Measurements from ENCODE around the gene ZC3H10. TPM values are rescaled to one million over a fixed set of nuclear protein-coding genes. Genes with fewer than 3 reads are reported as not detected.
"Not testable (repeated sequence)": the region's sequence is repeated elsewhere in the genome, so short reads cannot be mapped to it uniquely, and the experiment has no call there.

The ZC3H10 gene
- total and polyA plus RNA-seq, 2 of the 8 experiments (the other 6 are each of a cell fraction or from before 2014, with no cell fraction given) = 4.0 to 11.2 TPM

DNA sequence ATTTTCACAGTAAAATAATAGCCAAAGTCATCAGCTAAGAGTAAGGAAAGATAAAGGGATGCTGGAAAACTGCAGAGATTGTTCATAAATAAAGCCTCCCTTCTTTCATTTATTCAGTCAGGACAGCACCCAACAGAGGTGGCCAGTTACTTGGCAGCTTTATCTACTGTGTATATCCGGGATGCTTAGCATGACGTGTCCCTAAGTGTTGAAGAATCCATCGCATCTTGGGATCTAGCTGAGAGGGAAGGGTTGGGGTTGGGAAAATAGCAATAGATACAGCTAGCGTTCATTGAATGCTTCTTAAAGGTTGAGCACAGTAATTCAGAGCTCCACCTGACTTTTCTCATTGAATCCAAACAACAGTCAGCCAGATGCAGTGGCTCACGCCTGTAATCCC, 43.7 kb upstream of the ZC3H10 start (continued):
- TF ChIP-seq SUZ12 (IDR thresholded peaks at IDR 0.05; ENCODE audit: low read length) = no peak
- TF ChIP-seq PHF8 (conservative IDR thresholded peaks at IDR 0.05; ENCODE audit: low read depth, low read length) = no peak

DNA sequence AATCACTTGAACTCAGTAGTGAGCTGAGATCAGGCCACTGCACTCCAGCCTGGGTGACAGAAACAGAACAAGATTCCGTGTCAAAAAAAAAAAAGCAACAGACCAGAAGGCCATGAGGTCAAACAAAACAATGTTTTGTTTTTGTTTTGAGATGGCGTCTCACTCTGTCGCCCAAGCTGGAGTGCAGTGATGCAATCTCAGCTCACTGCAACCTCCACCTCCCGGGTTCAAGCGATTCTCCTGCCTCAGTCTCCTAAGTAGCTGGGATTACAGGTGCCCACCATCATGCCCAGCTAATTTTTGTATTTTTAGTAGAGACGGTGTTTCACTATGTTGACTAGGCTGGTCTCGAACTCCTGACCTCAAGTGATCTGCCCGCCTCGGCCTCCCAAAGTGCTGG, 40.1 kb upstream of the ZC3H10 start:
- Histone ChIP-seq H3K79me2 (ENCODE audit: control insufficient read depth in 1 of 2, insufficient read depth in 2 of 2, low read length in 2 of 2) (peaks cover 0 to 22% of the 10 kb centered on the region in 2 experiments; a peak in 2 of 4 replicates), H3K4me1 (replicated peaks in 1 of 4; ENCODE audit: control insufficient read depth in 3 of 4, insufficient read depth in 4 of 4, low read length in 3 of 4) (peaks cover 3 to 17% (median 11%) of the 10 kb centered on the region in 4 experiments)
- not testable (repeated sequence) for H2BK20ac ChIP-seq (ENCODE audit: low read length); DNase-seq (ENCODE audit: low read depth in 1 of 2, low spot score in 2 of 2); H3K18ac ChIP-seq (ENCODE audit: extremely low read depth, low read length); H3K9me3 ChIP-seq (ENCODE audit: insufficient read depth in 2 of 2, low read depth in 1 of 2, low read length in 1 of 2); H4K5ac ChIP-seq (ENCODE audit: insufficient read length, low read depth, low read length); H2BK15ac ChIP-seq (ENCODE audit: low read length); H4K91ac ChIP-seq (replicated peaks; ENCODE audit: insufficient read length, low read length); H2AK5ac ChIP-seq (ENCODE audit: low read depth, low read length); H3K4me3 ChIP-seq (ENCODE audit: extremely low read depth in 1 of 4, insufficient read depth in 2 of 4, low read depth in 3 of 4, low read length in 4 of 4); H3K56ac ChIP-seq (replicated peaks; ENCODE audit: insufficient read length, low read depth, low read length); H4K8ac ChIP-seq (ENCODE audit: extremely low read depth, insufficient read depth, low read length); H3K23me2 ChIP-seq (ENCODE audit: low read depth, low read length); H3K4me2 ChIP-seq (ENCODE audit: insufficient read depth in 1 of 2, low read depth in 2 of 2, low read length in 2 of 2); H2BK5ac ChIP-seq (ENCODE audit: low read depth, low read length); H3K14ac ChIP-seq (ENCODE audit: insufficient read length); H3K36me3 ChIP-seq (ENCODE audit: control insufficient read depth in 2 of 4, insufficient read depth in 4 of 4, low read length in 3 of 4); H4K20me1 ChIP-seq (replicated peaks in 1 of 2; ENCODE audit: control insufficient read depth in 1 of 2, insufficient read depth in 2 of 2, low read length in 2 of 2); H3K9ac ChIP-seq (replicated peaks in 1 of 4; ENCODE audit: extremely low read depth in 1 of 4, low read depth in 3 of 4, low read length in 3 of 4); FAIRE-seq; H2BK120ac ChIP-seq (replicated peaks; ENCODE audit: low read depth, low read length); H2AFZ ChIP-seq (ENCODE audit: low read length); H3K79me1 ChIP-seq (ENCODE audit: low read depth, low read length); H3K27me3 ChIP-seq (replicated peaks in 1 of 4; ENCODE audit: control insufficient read depth in 3 of 4, extremely low read depth in 1 of 4, insufficient read depth in 3 of 4, low read length in 3 of 4); H2BK12ac ChIP-seq (ENCODE audit: low read depth, low read length); H3K23ac ChIP-seq (ENCODE audit: insufficient read length); H3K27ac ChIP-seq (ENCODE audit: low read depth, low read length); H3K4ac ChIP-seq (replicated peaks; ENCODE audit: insufficient read length, low read depth, low read length)
- WGBS, 2 experiments (ENCODE audit: extremely low coverage in 1 of 2, insufficient coverage in 1 of 2, insufficient read length in 1 of 2, insufficient replicate concordance in 2 of 2, low coverage in 1 of 2, low lambda C conversion rate in 2 of 2, missing lambda C conversion rate in 1 of 2) = 91% methylated on average over 9 of the region's 9 CpGs; no CpG with 5 or more reads in 1 of the 2 experiments
- ChIA-PET CTCF (ENCODE audit: partially characterized antibody) (interaction anchor here (1.1 to 1.4 kb wide), 3 partner anchors 26 to 82 kb away, joined by 3 to 5 read pairs (median 4); partner anchors contain the start of gene PA2G4), POLR2A (ENCODE audit: partially characterized antibody) (interaction anchor here (1.2 to 6.5 kb wide), 2 partner anchors 22 to 33 kb away, joined by 3 to 73 read pairs; no protein-coding TSS in a partner anchor)

Measured in H1 (cell line).